WTC11 (cell line): ENCODE measurements around the gene NUP210.

Source experiments
- E2F1 ChIP-seq: sonication (generic); formaldehyde crosslinking; IDR thresholded peaks from 2 replicates; pipeline ENCODE4 v1.8.0; 2022; ENCODE audit warnings: mild to moderate bottlenecking, missing genetic modification reagents
- E2F4 ChIP-seq: sonication (generic); formaldehyde crosslinking; IDR thresholded peaks from 2 replicates; pipeline ENCODE4 v1.8.1; 2022; ENCODE audit warnings: low read depth, mild to moderate bottlenecking, moderate library complexity, missing genetic modification reagents, borderline replicate concordance
- NFATC4 ChIP-seq: fragments of 250-450 bp; sonication (Bioruptor Pico); IDR thresholded peaks from 2 replicates; pipeline ENCODE4 v1.9.0; 2021; ENCODE audit warnings: mild to moderate bottlenecking
- NFE2L1 ChIP-seq: sonication (generic); formaldehyde crosslinking; IDR thresholded peaks from 2 replicates; pipeline ENCODE4 v1.8.1; 2023; ENCODE audit warnings: missing genetic modification reagents
- TP53 ChIP-seq: sonication (generic); formaldehyde crosslinking; IDR thresholded peaks from 2 replicates; pipeline ENCODE4 v1.8.1; 2023; ENCODE audit warnings: mild to moderate bottlenecking, missing genetic modification reagents
- ZNF138 ChIP-seq: sonication (generic); formaldehyde crosslinking; conservative IDR thresholded peaks from 2 replicates; pipeline ENCODE4 v1.8.1; 2022; ENCODE audit warnings: mild to moderate bottlenecking, moderate library complexity, missing genetic modification reagents
- ZNF232 ChIP-seq: sonication (generic); formaldehyde crosslinking; IDR thresholded peaks from 2 replicates; pipeline ENCODE4 v1.8.0; 2022; ENCODE audit warnings: mild to moderate bottlenecking, missing genetic modification reagents
- TF ChIP-seq, protein P1 (sequence below): fragments of 200-600 bp; IDR thresholded peaks from 2 replicates; pipeline ENCODE4 v1.8.0; 2022; ENCODE audit warnings: antibody characterized with exemption
- TF ChIP-seq, protein P2 (sequence below): sonication (generic); formaldehyde crosslinking; IDR thresholded peaks from 2 replicates; pipeline ENCODE4 v1.8.1; 2023; ENCODE audit warnings: mild to moderate bottlenecking, missing genetic modification reagents, moderate library complexity
- TF ChIP-seq, protein P3 (sequence below): sonication (generic); formaldehyde crosslinking; IDR thresholded peaks from 2 replicates; pipeline ENCODE4 v1.8.1; 2023; ENCODE audit warnings: mild to moderate bottlenecking, moderate library complexity, missing genetic modification reagents
- TF ChIP-seq, protein P4 (sequence below): sonication (generic); formaldehyde crosslinking; IDR thresholded peaks from 2 replicates; pipeline ENCODE4 v1.8.1; 2022; ENCODE audit warnings: mild to moderate bottlenecking, moderate library complexity, missing genetic modification reagents

- TF ChIP-seq ZNF138: no peak
- TF ChIP-seq NFATC4 (CRISPR knock-in tag): no peak
- TF ChIP-seq, protein P1, sequence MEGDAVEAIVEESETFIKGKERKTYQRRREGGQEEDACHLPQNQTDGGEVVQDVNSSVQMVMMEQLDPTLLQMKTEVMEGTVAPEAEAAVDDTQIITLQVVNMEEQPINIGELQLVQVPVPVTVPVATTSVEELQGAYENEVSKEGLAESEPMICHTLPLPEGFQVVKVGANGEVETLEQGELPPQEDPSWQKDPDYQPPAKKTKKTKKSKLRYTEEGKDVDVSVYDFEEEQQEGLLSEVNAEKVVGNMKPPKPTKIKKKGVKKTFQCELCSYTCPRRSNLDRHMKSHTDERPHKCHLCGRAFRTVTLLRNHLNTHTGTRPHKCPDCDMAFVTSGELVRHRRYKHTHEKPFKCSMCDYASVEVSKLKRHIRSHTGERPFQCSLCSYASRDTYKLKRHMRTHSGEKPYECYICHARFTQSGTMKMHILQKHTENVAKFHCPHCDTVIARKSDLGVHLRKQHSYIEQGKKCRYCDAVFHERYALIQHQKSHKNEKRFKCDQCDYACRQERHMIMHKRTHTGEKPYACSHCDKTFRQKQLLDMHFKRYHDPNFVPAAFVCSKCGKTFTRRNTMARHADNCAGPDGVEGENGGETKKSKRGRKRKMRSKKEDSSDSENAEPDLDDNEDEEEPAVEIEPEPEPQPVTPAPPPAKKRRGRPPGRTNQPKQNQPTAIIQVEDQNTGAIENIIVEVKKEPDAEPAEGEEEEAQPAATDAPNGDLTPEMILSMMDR: no peak
- no peak for TF ChIP-seq E2F4 (CRISPR knock-in tag)
- TF ChIP-seq TP53 (CRISPR knock-in tag): no peak
- TF ChIP-seq, protein P2, sequence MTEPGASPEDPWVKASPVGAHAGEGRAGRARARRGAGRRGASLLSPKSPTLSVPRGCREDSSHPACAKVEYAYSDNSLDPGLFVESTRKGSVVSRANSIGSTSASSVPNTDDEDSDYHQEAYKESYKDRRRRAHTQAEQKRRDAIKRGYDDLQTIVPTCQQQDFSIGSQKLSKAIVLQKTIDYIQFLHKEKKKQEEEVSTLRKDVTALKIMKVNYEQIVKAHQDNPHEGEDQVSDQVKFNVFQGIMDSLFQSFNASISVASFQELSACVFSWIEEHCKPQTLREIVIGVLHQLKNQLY (CRISPR knock-in tag): no peak
- TF ChIP-seq NFE2L1: no peak
- TF ChIP-seq E2F1 (CRISPR knock-in tag): no peak
- TF ChIP-seq, protein P3, sequence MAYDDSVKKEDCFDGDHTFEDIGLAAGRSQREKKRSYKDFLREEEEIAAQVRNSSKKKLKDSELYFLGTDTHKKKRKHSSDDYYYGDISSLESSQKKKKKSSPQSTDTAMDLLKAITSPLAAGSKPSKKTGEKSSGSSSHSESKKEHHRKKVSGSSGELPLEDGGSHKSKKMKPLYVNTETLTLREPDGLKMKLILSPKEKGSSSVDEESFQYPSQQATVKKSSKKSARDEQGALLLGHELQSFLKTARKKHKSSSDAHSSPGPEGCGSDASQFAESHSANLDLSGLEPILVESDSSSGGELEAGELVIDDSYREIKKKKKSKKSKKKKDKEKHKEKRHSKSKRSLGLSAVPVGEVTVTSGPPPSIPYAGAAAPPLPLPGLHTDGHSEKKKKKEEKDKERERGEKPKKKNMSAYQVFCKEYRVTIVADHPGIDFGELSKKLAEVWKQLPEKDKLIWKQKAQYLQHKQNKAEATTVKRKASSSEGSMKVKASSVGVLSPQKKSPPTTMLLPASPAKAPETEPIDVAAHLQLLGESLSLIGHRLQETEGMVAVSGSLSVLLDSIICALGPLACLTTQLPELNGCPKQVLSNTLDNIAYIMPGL: no peak
- TF ChIP-seq ZNF232 (CRISPR knock-in tag): no peak
- TF ChIP-seq, protein P4, sequence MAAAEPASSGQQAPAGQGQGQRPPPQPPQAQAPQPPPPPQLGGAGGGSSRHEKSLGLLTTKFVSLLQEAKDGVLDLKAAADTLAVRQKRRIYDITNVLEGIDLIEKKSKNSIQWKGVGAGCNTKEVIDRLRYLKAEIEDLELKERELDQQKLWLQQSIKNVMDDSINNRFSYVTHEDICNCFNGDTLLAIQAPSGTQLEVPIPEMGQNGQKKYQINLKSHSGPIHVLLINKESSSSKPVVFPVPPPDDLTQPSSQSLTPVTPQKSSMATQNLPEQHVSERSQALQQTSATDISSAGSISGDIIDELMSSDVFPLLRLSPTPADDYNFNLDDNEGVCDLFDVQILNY (CRISPR knock-in tag): no peak
Observed at GRCh38 chr3:13397316-13397715, 22.8 kb downstream of the NUP210 start.
